Thyroid gland (tissue), 4 donors: ENCODE results near the gene FBXW5. TPM values are rescaled to one million over a fixed set of nuclear protein-coding genes. Genes with fewer than 3 reads are reported as not detected.

ENCODE experiments used
- DNase-seq, 2 donors: peaks; one replicate each; pipeline ENCODE4 v3.0.0-alpha.2; 2019
- H3K27ac ChIP-seq, 3 donors: fragments of 200-600 bp; sonication (generic); 1 replicate in 2 of 3; 2 replicates in 1 of 3; pipeline ENCODE4 v1.5.1; 2016 to 2019; ENCODE audit warnings: mild to moderate bottlenecking in 1 of 3, moderate library complexity in 1 of 3
- H3K27me3 ChIP-seq: fragments of 200-600 bp; sonication (generic); one replicate; pipeline ENCODE4 v1.5.1; 2019
- H3K36me3 ChIP-seq, 2 donors: fragments of 200-600 bp; sonication (generic); one replicate each; pipeline ENCODE4 v1.5.1; 2016 to 2019
- H3K4me1 ChIP-seq, 2 donors: fragments of 200-600 bp; sonication (generic); one replicate each; pipeline ENCODE4 v1.5.1; 2017 to 2019
- H3K4me3 ChIP-seq, 3 donors: fragments of 200-600 bp; sonication (generic); replicated peaks in 1 of 3; 1 replicate in 2 of 3; 2 replicates in 1 of 3; pipeline ENCODE4 v1.5.1; 2016; ENCODE audit warnings: mild to moderate bottlenecking in 1 of 3
- H3K9me3 ChIP-seq: fragments of 200-600 bp; sonication (generic); one replicate; pipeline ENCODE4 v1.5.1; 2017
- CTCF ChIP-seq, 6 experiments: fragments of 200-600 bp in 3 of 6; fragments of 450-650 bp in 3 of 6; sonication (generic) in 3 of 6; IDR thresholded peaks; one replicate each; pipeline ENCODE4 v1.5.1; 2016 to 2019; ENCODE audit warnings: antibody characterized with exemption in 6 of 6, mild to moderate bottlenecking in 2 of 6, inconsistent platforms in 1 of 6, moderate library complexity in 1 of 6
- POLR2A ChIP-seq, 2 donors: fragments of 450-650 bp; IDR thresholded peaks; one replicate each; pipeline ENCODE4 v1.6.1; 2017; ENCODE audit warnings: antibody characterized with exemption in 2 of 2, mild to moderate bottlenecking in 2 of 2, moderate library complexity in 1 of 2
- WGBS, 2 donors: methylation state at CpG; one replicate each; pipeline ENCODE4 v1.1.5; 2017; 5-methylcytosine and 5-hydroxymethylcytosine counted together
- intact Hi-C: fragments of 100-400 bp; cut with DNase I; formaldehyde crosslinking; loops from one replicate; pipeline ENCODE4 v1.15.1; 2023
- total RNA-seq, 4 donors: library from RNA; depleted of rRNA; stranded (reverse); fragments of >200 nt; gene quantifications; one replicate each; pipeline ENCODE4 v1.2.3, GENCODE V29; 2016

The FBXW5 gene
- total RNA-seq, 4 donors from 2014 or later, result 138 to 282 (median 203) TPM

DNA sequence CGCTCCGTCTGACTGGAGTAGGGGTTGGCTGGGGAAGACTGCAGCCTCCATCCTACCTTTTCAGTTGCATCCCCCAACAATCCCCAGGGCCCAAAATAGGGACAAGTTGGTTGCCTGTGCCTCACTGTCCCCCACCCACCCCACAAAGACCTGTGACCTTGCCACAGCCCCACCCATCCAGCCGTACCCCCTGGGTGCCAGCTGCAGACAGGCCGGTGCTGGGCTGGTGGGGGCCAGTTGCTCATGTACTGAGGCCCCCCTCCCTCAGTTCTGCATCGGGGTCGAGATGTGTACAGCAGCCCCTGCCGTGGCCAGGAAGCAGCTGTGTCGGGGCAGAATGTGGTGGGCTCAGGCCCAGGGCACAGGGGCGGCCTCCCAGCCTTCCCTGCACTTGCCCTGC lies 38.6 kb upstream of the FBXW5 start:
- H3K4me3 ChIP-seq, result no peak overlapping the region
- 93 to 97% methylated on average over 4 to 8 of the region's 9 CpGs for WGBS, 2 donors
- no peak for DNase-seq
- H3K27ac ChIP-seq, result no peak overlapping the region
- H3K27me3 ChIP-seq, result no peaks in the 10 kb centered on the region
- TF ChIP-seq CTCF (IDR thresholded peaks at IDR 0.05) (no peak), POLR2A (IDR thresholded peaks at IDR 0.05) (no peak)
- intact Hi-C loops, result no loop called here
- H3K36me3 ChIP-seq, result no peaks in the 10 kb centered on the region
- H3K4me1 ChIP-seq, result peaks cover under 1 to 10% of the 10 kb centered on the region in 2 donors
- H3K9me3 ChIP-seq, result no peaks in the 10 kb centered on the region

DNA sequence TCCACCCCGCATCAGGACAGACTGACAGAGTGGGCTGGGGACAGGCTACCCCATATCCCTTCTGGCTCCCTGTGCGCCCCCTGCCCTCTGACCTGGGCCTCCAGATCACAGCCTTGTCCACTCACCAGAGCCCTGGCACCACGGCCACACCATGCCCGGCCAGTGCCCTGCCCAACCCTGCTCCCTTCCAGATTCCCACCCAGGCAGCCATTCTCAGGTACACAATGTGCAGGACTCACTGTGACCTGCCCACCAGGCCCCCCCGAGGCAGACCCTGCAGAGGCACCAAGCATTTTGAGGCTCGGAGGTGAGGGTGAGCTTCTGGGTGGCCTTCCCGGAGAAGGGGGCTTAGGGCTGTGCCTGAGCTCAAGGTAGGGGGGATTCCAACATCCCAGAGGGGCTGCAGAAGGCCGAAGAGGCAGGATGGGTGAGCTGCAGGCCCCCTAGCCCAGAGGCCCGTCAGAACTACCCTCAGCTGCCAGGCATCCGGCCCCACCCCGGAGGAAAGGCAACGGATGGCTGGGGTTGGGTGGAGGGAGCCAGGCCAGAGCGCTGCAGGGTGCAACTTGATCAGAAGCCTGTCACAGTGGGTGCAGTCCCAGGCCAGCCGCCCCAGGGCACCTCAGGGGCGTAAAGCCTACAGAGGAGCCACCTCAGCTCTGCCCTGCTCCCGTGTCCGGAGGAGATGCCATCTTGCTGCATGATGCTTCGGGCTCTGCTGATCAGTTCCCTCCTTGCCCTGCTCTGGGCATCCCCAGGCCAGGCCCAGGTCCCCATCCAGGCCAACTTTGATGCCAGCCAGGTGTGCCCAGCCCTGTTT lies 37.9 kb upstream of the FBXW5 start, which contains the start of gene LCNL1:
TSS of gene LCNL1 (plus strand) at position 762 of the 820 bp plus-strand sequence. CDS start 594 bp downstream, outside the sequence.
- 76 to 86% methylated on average over 11 to 14 of the region's 18 CpGs for WGBS, 2 donors
- Histone ChIP-seq H3K4me3 (no peak within 1 kb of the TSS), H3K27me3 (no peaks in the 10 kb centered on the region), H3K36me3 (no peaks in the 10 kb centered on the region), H3K4me1 (peaks cover 7 to 17% of the 10 kb centered on the region in 2 donors), H3K27ac (peak within 1 kb of the TSS in 2 of 3 donors; percentile 23 to 59), H3K9me3 (no peaks in the 10 kb centered on the region)
- TF ChIP-seq CTCF (IDR thresholded peaks at IDR 0.05) (no peak), POLR2A (IDR thresholded peaks at IDR 0.05) (no peak)
- intact Hi-C loops, result no loop called here
- DNase-seq, result no peak

DNA sequence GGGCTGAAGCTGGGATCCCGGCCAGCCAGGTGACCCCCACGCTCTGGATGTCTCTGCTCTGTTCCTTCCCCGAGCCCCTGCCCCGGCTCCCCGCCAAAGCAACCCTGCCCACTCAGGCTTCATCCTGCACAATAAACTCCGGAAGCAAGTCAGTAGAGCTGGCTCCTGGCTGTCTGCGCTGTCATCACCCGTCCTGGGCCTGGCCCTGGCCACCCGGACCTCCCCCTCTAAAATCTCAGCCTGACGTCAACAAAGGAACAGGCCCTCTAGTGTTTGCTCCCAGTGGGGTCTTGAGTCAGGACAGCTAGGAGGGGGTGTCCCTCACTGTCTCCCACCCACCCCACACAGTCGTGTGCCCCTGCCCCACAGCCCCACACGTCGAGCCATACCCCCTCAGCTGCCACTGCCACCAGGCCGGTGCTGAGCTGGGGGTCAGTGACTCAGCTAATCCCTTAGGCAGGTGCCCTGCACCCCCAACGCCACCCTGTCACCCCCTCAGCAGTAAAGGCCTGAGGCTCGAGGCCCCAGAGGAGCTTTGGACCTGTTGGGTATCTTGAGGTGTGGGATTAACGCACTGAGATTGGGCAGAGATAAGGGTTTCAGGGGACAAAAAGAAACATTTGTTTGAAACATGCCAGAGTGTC lies 37.2 kb upstream of the FBXW5 start:
- intact Hi-C loops, result no loop called here
- no peaks in the 10 kb centered on the region for H3K36me3 ChIP-seq
- no peaks in the 10 kb centered on the region for H3K9me3 ChIP-seq
- no peak for DNase-seq
- peak overlapping the region in 2 of 3 donors; percentile 23 to 59 for H3K27ac ChIP-seq
- no peak overlapping the region for H3K4me3 ChIP-seq
- 60 to 73% methylated on average over 11 to 13 of the region's 17 CpGs for WGBS, 2 donors
- TF ChIP-seq POLR2A (IDR thresholded peaks at IDR 0.05), result no peak
- TF ChIP-seq CTCF (IDR thresholded peaks at IDR 0.05), result no peak
- H3K4me1 ChIP-seq, result peaks cover 7 to 20% of the 10 kb centered on the region in 2 donors
- H3K27me3 ChIP-seq, result no peaks in the 10 kb centered on the region

DNA sequence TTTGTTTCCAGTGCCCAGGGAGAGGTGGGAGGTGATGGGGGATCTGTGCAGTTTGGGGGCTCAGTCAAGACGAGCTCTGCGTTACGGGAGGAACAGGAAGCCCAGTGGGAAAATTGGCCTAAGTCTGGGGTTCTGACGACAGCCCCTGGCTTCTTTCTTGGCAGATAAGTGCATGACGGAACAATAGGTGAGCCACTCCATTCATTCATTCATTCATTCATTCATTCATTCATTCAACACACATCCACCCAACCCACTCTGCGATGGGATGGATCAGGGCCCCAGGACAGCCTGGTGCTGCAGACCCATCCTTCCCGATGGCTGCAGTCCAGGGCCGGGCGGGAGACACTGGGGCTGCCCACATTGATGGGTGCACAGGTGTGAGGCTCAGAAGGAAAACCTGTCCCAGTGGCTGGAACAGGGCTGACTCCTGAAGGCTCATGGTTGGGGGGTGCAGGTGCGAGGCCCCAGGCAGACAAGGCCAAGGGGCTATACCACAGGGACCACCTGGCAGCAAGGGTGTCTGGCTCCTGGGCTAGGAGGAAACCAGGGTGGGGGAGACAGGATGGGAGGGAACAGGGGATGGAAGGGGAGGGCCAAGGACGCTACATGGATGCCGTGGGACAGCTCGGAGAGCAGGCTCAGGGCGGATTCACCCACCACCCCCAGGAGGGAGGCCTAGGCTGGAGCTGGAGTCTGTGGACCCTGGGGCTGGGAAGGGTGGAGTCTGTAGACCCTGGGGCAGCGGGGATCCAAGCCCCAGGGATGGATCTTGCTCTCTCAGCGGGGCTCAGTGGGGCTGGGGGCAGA lies 36.3 kb upstream of the FBXW5 start:
- Histone ChIP-seq H3K27me3 (no peaks in the 10 kb centered on the region), H3K9me3 (no peaks in the 10 kb centered on the region), H3K4me3 (no peak overlapping the region), H3K4me1 (peaks cover 7 to 20% of the 10 kb centered on the region in 2 donors), H3K36me3 (no peaks in the 10 kb centered on the region), H3K27ac (no peak overlapping the region)
- WGBS, 2 donors, result 86 to 92% methylated on average over 16 of the region's 16 CpGs
- intact Hi-C loops, result no loop called here
- TF ChIP-seq CTCF (IDR thresholded peaks at IDR 0.05), result no peak
- TF ChIP-seq POLR2A (IDR thresholded peaks at IDR 0.05), result no peak
- no peak for DNase-seq
